ENCODE measurements around the gene EPS8. TPM values are rescaled to one million over a fixed set of nuclear protein-coding genes. Genes with fewer than 3 reads are reported as not detected.

The EPS8 gene
- total RNA-seq, 2 experiments from 2014 or later, result 0.61 to 0.92 TPM

DNA sequence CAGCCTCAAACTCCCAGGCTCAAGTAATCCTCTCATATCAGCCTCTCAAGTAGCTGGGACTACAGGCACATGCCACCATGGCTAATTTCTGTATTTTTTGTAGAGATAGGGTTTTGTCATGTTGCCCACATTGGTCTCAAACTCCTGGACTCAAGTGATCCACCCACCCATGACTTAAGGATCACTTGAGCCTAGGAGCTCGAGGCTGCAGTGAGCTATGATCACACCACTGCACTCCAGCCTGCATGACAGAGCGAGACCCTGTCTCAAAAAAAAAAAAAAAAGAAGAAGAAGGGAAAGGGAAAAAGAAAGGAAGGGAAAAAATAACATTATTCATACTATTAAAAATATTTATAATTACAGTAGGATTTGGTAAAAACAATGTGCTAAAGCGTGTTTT is 19.2 kb downstream of the EPS8 start:
- TF ChIP-seq EZH2phosphoT487 (IDR thresholded peaks at IDR 0.05; ENCODE audit: borderline replicate concordance, low read depth, low read length), result no peak
- TF ChIP-seq, protein P1, sequence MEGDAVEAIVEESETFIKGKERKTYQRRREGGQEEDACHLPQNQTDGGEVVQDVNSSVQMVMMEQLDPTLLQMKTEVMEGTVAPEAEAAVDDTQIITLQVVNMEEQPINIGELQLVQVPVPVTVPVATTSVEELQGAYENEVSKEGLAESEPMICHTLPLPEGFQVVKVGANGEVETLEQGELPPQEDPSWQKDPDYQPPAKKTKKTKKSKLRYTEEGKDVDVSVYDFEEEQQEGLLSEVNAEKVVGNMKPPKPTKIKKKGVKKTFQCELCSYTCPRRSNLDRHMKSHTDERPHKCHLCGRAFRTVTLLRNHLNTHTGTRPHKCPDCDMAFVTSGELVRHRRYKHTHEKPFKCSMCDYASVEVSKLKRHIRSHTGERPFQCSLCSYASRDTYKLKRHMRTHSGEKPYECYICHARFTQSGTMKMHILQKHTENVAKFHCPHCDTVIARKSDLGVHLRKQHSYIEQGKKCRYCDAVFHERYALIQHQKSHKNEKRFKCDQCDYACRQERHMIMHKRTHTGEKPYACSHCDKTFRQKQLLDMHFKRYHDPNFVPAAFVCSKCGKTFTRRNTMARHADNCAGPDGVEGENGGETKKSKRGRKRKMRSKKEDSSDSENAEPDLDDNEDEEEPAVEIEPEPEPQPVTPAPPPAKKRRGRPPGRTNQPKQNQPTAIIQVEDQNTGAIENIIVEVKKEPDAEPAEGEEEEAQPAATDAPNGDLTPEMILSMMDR (conservative IDR thresholded peaks at IDR 0.05; ENCODE audit: low read length), result no peak
- Histone ChIP-seq H2AFZ (ENCODE audit: low read length) (no peak overlapping the region), H3K79me2 (ENCODE audit: insufficient read depth, low read depth, low read length) (no peaks in the 10 kb centered on the region), H3K36me3 (ENCODE audit: insufficient read depth, low read length) (no peaks in the 10 kb centered on the region), H3K4me3 (ENCODE audit: low read depth, low read length, poor library complexity, severe bottlenecking) (no peak overlapping the region), H3K27ac (ENCODE audit: low read depth, low read length, poor library complexity, severe bottlenecking) (no peak overlapping the region), H3K9me2 (ENCODE audit: insufficient read depth, low read length) (no peaks in the 10 kb centered on the region), H3K9me3 (ENCODE audit: low read length) (no peaks in the 10 kb centered on the region), H4K20me1 (ENCODE audit: insufficient read depth, low read length) (no peaks in the 10 kb centered on the region), H3K4me1 (ENCODE audit: insufficient read depth, low read length, poor library complexity, severe bottlenecking) (no peaks in the 10 kb centered on the region), H3K4me2 (ENCODE audit: low read length) (no peak overlapping the region)
- ChIA-PET CTCF (ENCODE audit: unreplicated experiment) (no interaction called here), POLR2A (interaction anchor here (0.6 kb wide), 1 partner anchor 127 kb away, joined by 3 read pairs; no protein-coding TSS in a partner anchor)
- BruUV-seq (replicated peaks), result no TSS peak
- no peak for DNase-seq (ENCODE audit: low spot score)
- intact Hi-C loops (cut with micrococcal nuclease; ENCODE audit: unreplicated experiment), result no loop called here

DNA sequence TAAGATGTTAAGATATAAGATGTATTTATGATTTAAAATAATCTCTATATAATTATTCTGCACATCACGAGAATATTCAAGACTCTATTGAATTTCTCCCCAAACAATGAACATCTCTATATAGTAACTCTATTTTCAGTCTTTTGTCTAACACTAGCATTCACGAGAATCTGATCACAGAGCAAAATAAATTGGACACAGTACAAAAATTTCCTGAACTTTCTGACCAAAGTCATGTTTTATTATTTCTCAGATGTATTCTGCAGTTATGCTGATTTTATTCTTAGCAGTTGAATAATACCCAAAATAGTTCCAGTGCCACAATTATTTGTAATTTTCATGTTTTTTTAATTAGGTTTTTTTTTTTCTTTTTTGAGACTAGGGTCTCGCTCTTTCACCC is 19.6 kb downstream of the EPS8 start:
- H3K36me3 ChIP-seq (ENCODE audit: insufficient read depth, low read length), result no peaks in the 10 kb centered on the region
- no peak overlapping the region for H3K4me2 ChIP-seq (ENCODE audit: low read length)
- intact Hi-C loops (cut with micrococcal nuclease; ENCODE audit: unreplicated experiment), result no loop called here
- H3K9me3 ChIP-seq (ENCODE audit: low read length), result no peaks in the 10 kb centered on the region
- no peak overlapping the region for H2AFZ ChIP-seq (ENCODE audit: low read length)
- no peak overlapping the region for H3K4me3 ChIP-seq (ENCODE audit: low read depth, low read length, poor library complexity, severe bottlenecking)
- H4K20me1 ChIP-seq (ENCODE audit: insufficient read depth, low read length), result no peaks in the 10 kb centered on the region
- TF ChIP-seq, protein P1 (conservative IDR thresholded peaks at IDR 0.05; ENCODE audit: low read length), result no peak
- no peak for TF ChIP-seq EZH2phosphoT487 (IDR thresholded peaks at IDR 0.05; ENCODE audit: borderline replicate concordance, low read depth, low read length)
- H3K79me2 ChIP-seq (ENCODE audit: insufficient read depth, low read depth, low read length), result no peaks in the 10 kb centered on the region
- H3K27ac ChIP-seq (ENCODE audit: low read depth, low read length, poor library complexity, severe bottlenecking), result no peak overlapping the region
- BruUV-seq (replicated peaks), result no TSS peak
- no peaks in the 10 kb centered on the region for H3K9me2 ChIP-seq (ENCODE audit: insufficient read depth, low read length)
- no peak for DNase-seq (ENCODE audit: low spot score)
- no peaks in the 10 kb centered on the region for H3K4me1 ChIP-seq (ENCODE audit: insufficient read depth, low read length, poor library complexity, severe bottlenecking)
- POLR2A ChIA-PET, result interaction anchor here (0.6 kb wide), 1 partner anchor 128 kb away, joined by 3 read pairs; no protein-coding TSS in a partner anchor
- CTCF ChIA-PET (ENCODE audit: unreplicated experiment), result no interaction called here

DNA sequence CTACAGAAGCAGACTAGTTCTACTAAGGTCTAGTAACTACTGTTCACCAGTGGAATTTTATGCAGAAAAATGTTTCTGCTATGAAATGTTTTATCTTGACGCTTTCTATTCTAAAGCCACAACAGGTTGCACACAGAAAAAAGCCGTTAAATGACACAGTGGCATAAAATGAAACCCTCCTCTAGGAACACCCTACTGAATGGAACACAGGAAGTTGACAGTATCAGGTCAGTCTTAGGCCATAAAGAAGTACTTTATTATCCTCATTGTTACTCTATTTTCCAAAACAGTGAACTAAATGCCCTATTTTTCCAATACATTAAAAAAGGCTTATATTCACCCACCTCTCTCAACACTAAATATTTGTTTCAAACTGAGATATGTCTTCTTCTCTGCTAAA is 21.9 kb downstream of the EPS8 start:
- H3K9me3 ChIP-seq (ENCODE audit: low read length), result no peaks in the 10 kb centered on the region
- H3K36me3 ChIP-seq (ENCODE audit: insufficient read depth, low read length), result no peaks in the 10 kb centered on the region
- no peak overlapping the region for H3K4me3 ChIP-seq (ENCODE audit: low read depth, low read length, poor library complexity, severe bottlenecking)
- H3K27ac ChIP-seq (ENCODE audit: low read depth, low read length, poor library complexity, severe bottlenecking), result no peak overlapping the region
- H3K4me1 ChIP-seq (ENCODE audit: insufficient read depth, low read length, poor library complexity, severe bottlenecking), result no peaks in the 10 kb centered on the region
- ChIA-PET CTCF (ENCODE audit: unreplicated experiment) (no interaction called here), POLR2A (interaction anchor here (0.6 kb wide), 1 partner anchor 52 kb away, joined by 3 read pairs; no protein-coding TSS in a partner anchor)
- H3K4me2 ChIP-seq (ENCODE audit: low read length), result no peak overlapping the region
- H2AFZ ChIP-seq (ENCODE audit: low read length), result no peak overlapping the region
- H4K20me1 ChIP-seq (ENCODE audit: insufficient read depth, low read length), result no peaks in the 10 kb centered on the region
- intact Hi-C loops (cut with micrococcal nuclease; ENCODE audit: unreplicated experiment), result no loop called here
- BruUV-seq (replicated peaks), result no TSS peak
- DNase-seq (ENCODE audit: low spot score), result no peak
- TF ChIP-seq EZH2phosphoT487 (IDR thresholded peaks at IDR 0.05; ENCODE audit: borderline replicate concordance, low read depth, low read length), result no peak
- TF ChIP-seq, protein P1 (conservative IDR thresholded peaks at IDR 0.05; ENCODE audit: low read length), result no peak
- no peaks in the 10 kb centered on the region for H3K9me2 ChIP-seq (ENCODE audit: insufficient read depth, low read length)
- no peaks in the 10 kb centered on the region for H3K79me2 ChIP-seq (ENCODE audit: insufficient read depth, low read depth, low read length)

Data from OCI-LY7 (cell line).